Measurements from ENCODE around the gene EYA4. TPM values are rescaled to one million over a fixed set of nuclear protein-coding genes. Genes with fewer than 3 reads are reported as not detected.

Gene EYA4
- total and polyA plus RNA-seq, 2 donors (not counting 3 experiments of a cell fraction or from before 2014, with no cell fraction given): not detected

DNA sequence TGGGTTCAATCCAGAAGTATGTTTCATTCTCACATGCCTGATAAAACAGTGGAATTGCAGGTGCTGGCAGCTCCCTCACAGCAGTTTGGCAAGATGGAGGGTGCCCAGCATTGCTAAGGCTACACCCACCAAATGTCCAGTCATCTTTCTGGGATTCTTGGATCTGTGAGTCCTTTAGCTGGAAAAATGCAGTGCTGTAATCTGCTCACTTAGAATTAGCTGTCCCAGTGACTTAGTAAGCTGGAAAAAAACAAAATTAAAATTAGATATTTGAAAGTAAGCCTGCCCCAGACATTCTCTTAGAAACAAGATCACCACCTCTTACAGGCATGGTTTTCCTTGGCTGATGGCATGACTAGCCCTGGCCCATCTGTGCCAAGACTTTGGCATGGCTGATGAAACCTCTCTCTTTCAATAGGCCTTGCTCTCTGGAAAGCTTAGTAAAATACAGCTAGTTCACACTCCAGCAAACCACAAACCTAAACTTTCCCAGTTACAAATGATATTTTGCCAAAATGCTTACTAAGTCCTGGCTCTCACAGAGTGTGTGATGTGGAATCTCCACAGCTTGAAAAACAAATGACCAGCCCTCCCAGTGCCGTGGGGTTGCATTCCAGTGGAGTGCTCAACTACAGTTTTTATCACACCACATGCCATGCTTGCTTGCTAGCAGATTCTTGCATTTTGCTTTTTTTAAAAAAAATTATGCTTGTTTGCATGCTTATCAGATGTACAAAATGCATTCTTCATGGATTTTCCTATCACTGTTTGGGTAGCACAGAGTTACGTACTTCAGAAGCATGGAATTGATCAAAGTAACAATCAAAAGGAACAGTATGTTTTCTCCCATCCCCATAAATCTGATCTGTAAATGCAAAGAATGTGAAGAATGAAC, 261.5 kb downstream of the EYA4 start:
- Histone ChIP-seq H3K27me3 (ENCODE audit: control insufficient read depth in 2 of 2, insufficient read depth in 2 of 2, low read length in 2 of 2) (no peaks in the 10 kb centered on the region), H3K4me2 (ENCODE audit: insufficient read depth, low read length) (no peak overlapping the region), H2AFZ (ENCODE audit: low read depth, low read length) (no peak overlapping the region), H3K4me3 (replicated peaks in 1 of 3; ENCODE audit: insufficient read depth in 1 of 3, low read depth in 1 of 3, low read length in 3 of 3) (no peak overlapping the region), H3K9me3 (replicated peaks; ENCODE audit: control insufficient read depth, insufficient read depth, low read length) (no peaks in the 10 kb centered on the region), H3K36me3 (ENCODE audit: control insufficient read depth in 2 of 2, extremely low read depth in 1 of 2, insufficient read depth in 2 of 2, low read length in 2 of 2) (no peaks in the 10 kb centered on the region), H3K9me1 (replicated peaks; ENCODE audit: control insufficient read depth, extremely low read depth, insufficient read depth, low read length) (no peaks in the 10 kb centered on the region), H3K27ac (ENCODE audit: insufficient read depth, low read depth, low read length) (no peak overlapping the region), H3K9ac (replicated peaks; ENCODE audit: extremely low read depth, insufficient read depth, low read length) (no peak overlapping the region), H3K4me1 (ENCODE audit: control insufficient read depth, extremely low read depth, insufficient read depth, low read length) (no peaks in the 10 kb centered on the region), H4K20me1 (replicated peaks; ENCODE audit: control insufficient read depth, extremely low read depth, insufficient read depth, low read length) (no peaks in the 10 kb centered on the region), H3K79me2 (ENCODE audit: control insufficient read depth, insufficient read depth, low read length) (no peaks in the 10 kb centered on the region)
- dilution Hi-C loops (cut with MboI; ENCODE audit: extremely low pct_ligation_motif_present, low sequenced_read_pairs) (no loop called here), intact Hi-C loops (cut with micrococcal nuclease) (no loop called here)
- ChIA-PET CTCF (no interaction called here), POLR2A (no interaction called here)
- TF ChIP-seq JUN (IDR thresholded peaks at IDR 0.05; ENCODE audit: borderline replicate concordance, insufficient read depth, insufficient read length, low read depth) (no peak), GATA2 (IDR thresholded peaks at IDR 0.05; ENCODE audit: insufficient read depth, insufficient read length, low read depth, low read length) (no peak), POLR2A (IDR thresholded peaks at IDR 0.05; ENCODE audit: low read depth, low read length) (no peak), EZH2 (IDR thresholded peaks at IDR 0.05; ENCODE audit: borderline replicate concordance, low read depth, low read length, severe bottlenecking) (no peak), MAX (IDR thresholded peaks at IDR 0.05; ENCODE audit: insufficient read depth, insufficient read length) (no peak), FOS (IDR thresholded peaks at IDR 0.05; ENCODE audit: borderline replicate concordance, insufficient read depth, low read length) (no peak), POLR2AphosphoS5 (IDR thresholded peaks at IDR 0.05; ENCODE audit: insufficient read depth, low read depth, low read length) (no peak), MYC (IDR thresholded peaks at IDR 0.05; ENCODE audit: low read depth, low read length) (no peak)
- TF ChIP-seq, protein P1, sequence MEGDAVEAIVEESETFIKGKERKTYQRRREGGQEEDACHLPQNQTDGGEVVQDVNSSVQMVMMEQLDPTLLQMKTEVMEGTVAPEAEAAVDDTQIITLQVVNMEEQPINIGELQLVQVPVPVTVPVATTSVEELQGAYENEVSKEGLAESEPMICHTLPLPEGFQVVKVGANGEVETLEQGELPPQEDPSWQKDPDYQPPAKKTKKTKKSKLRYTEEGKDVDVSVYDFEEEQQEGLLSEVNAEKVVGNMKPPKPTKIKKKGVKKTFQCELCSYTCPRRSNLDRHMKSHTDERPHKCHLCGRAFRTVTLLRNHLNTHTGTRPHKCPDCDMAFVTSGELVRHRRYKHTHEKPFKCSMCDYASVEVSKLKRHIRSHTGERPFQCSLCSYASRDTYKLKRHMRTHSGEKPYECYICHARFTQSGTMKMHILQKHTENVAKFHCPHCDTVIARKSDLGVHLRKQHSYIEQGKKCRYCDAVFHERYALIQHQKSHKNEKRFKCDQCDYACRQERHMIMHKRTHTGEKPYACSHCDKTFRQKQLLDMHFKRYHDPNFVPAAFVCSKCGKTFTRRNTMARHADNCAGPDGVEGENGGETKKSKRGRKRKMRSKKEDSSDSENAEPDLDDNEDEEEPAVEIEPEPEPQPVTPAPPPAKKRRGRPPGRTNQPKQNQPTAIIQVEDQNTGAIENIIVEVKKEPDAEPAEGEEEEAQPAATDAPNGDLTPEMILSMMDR (IDR thresholded peaks at IDR 0.05; ENCODE audit: extremely low read depth in 1 of 2, insufficient read depth in 1 of 2, low read depth in 1 of 2, low read length in 2 of 2): no peak
- BruUV-seq (replicated peaks): no TSS peak
- FAIRE-seq (no peak), DNase-seq (ENCODE audit: low read depth, low spot score) (no peak)
